ENCODE measurements around the gene SEC16A.
A peak's percentile ranks its signal among the peaks of the same experiment; 100 is the strongest.
"Not testable (repeated sequence)": the region's sequence is repeated elsewhere in the genome, so short reads cannot be mapped to it uniquely, and the experiment has no call there.

The SEC16A gene

DNA sequence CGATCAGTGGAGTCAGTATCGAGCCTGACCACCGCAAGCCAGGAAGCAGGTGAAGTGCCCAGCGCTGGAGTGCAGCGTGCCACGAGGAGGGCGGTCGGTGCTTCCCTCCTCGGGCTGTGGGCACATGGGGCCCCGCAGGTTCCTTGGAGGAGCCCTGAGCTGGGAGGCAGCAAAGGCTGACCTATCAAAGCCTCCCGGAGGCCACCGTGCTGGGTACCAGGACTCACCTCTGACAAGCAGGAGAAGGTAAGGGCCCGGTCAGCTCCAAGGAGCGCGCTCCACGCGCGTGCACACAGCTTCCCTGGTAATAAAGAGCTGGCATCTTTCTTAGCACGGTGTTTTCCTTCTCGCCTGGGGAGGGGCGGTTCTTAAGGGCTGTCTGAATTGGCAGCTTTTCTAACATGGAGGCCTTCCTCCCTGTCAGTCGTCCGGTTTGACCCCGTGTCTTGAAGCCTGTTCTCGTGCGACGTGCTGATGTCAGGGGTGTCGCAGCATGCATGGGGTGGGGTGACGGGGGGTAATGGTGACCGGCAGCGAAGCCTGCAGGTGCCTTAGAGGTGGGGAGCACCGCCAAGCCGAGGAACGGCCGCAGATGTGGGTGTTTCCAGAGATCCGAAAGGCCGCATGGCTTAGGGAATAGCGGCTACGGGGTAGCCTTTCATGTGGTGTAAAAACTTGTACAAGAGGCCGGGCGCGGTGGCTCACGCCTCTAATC lies 59.3 kb downstream of the SEC16A start:
- DNase-seq (ENCODE audit: low read depth in 2 of 2) = no peak

DNA sequence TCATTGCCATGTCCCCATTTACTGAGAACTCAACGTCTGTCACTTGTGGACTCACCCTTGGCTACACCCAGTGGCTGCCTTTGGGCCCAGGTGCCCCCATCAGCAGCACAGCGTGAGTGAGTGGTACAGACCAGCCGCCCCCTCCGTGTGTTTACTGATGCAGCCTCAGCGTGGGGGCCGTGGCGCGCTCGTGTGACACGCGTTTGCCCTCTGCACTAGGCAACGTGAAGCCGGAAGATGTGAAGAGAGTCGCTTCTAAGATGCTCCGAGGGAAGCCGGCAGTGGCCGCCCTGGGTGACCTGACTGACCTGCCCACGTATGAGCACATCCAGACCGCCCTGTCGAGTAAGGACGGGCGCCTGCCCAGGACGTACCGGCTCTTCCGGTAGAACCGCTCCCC lies 60.0 kb downstream of the SEC16A start:
- DNase-seq (ENCODE audit: low read depth in 2 of 2) = no peak

GRCh38 chr9:136421791-136422190 lies 61.0 kb downstream of the SEC16A start:
- no peak for DNase-seq (ENCODE audit: low read depth in 2 of 2)

DNA sequence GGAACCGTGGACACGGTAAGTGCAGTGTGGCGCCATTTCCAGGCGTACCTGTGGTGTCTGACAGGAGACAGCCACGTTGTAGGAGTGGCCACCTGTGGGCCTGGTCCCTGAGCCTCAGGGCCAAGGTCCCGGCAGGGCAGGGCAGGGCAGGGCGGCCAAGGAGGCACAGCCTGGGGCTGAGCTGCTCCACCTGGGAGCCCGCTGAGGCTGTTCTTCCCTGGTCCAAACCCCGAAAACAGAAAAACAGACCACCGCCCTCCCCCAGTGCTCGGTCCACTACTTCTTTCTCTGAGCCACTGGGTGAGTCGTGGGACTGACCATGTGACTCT lies 63.8 kb downstream of the SEC16A start:
- no peak for DNase-seq (ENCODE audit: low read depth in 2 of 2)

GRCh38 chr9:136418182-136419091 lies 64.4 kb downstream of the SEC16A start:
- no peak for DNase-seq (ENCODE audit: low read depth in 2 of 2)

DNA sequence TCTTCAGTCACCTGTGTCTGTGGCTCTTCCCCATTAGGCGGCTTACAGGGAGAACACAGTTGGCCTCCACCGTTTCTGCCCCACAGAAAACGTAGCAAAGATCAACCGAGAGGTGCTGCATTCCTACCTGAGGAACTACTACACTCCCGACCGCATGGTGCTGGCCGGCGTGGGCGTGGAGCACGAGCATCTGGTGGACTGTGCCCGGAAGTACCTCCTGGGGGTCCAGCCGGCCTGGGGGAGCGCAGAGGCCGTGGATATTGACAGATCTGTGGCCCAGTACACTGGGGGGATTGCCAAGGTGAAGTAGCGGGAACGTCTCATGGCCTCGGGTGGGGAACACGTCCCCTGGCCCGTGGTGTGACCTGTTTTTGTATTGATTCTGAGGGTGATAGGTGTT lies 65.9 kb downstream of the SEC16A start:
- DNase-seq (ENCODE audit: low read depth in 2 of 2) = no peak

GRCh38 chr9:136416427-136416826 lies 66.4 kb downstream of the SEC16A start:
- no peak for DNase-seq (ENCODE audit: low read depth in 2 of 2)

GRCh38 chr9:136412962-136413361 lies 69.9 kb downstream of the SEC16A start:
- no peak for DNase-seq (ENCODE audit: low read depth in 2 of 2)

GRCh38 chr9:136411378-136411777 lies 71.5 kb downstream of the SEC16A start:
- no peak for DNase-seq (ENCODE audit: low read depth in 2 of 2)

DNA sequence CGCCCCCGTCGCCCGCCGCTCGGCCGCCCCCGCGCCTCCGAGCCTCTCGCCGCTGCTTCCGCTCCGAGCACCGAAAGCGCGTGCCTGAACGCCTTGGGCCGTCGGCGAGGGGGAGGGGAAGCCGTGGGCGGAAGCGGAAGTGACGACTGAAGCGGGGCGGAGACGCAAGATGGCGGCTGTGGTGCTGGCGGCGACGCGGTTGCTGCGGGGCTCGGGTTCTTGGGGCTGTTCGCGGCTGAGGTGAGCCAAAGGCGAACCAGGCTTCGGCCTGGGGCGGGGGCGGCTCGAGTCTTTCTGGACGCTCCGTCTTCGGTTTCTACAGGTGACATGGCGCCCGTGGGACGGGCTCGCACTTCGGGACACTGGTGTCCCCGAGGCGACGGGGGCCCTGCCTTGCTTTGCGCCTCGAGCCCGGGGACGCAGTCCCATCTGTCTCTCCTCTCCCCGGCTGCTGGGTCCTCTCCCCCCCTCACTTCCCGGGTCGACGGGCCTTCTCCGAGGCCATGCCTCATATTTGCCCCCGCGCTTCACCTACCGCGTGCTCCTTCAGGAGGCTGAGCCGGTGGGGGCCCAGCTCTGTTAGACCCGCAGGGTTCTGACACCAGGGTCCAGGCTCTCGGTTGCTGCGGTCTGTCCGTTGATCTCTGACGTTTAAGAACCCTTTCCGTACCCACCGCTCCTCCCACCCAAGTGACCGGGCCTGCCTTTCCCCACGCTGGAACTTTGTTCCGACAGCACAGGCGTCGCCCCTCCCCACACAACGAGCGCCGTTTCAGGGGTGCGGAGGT lies 72.1 kb downstream of the SEC16A start, which contains the start of the genes ENTR1 and PMPCA:
TSS of gene ENTR1 (minus strand) at position 115 of the 788 bp plus-strand sequence. CDS start 217 bp downstream, outside the sequence.
TSS of gene PMPCA (plus strand) at position 159 of the 788 bp plus-strand sequence. CDS start at position 170, 11 bp downstream.
- peak; percentile 93 for DNase-seq (ENCODE audit: low read depth in 2 of 2)

- DNase-seq (ENCODE audit: low read depth in 2 of 2) = no peak
Observed at GRCh38 chr9:136409557-136410455, 73.0 kb downstream of the SEC16A start.

DNA sequence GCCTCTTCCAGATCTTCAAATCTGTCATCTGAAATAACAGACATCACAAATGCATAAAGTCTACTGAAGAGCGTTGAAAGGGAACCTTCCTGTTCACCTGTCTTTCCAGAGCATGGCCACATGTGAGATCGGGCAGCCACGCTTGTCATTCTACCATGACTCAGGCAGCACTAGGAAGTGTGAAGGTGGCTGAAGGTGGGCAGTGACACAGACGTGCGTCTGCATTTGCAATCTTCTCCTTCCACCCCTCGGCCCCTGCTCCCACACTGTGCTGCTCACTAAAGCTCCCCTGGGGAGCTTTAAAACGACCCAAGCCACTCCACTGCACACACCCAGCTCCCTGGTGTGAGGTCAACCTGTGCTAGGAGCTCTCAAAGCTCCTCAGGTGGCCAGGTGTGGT lies 74.9 kb downstream of the SEC16A start:
- no peak for DNase-seq (ENCODE audit: low read depth in 2 of 2)

DNA sequence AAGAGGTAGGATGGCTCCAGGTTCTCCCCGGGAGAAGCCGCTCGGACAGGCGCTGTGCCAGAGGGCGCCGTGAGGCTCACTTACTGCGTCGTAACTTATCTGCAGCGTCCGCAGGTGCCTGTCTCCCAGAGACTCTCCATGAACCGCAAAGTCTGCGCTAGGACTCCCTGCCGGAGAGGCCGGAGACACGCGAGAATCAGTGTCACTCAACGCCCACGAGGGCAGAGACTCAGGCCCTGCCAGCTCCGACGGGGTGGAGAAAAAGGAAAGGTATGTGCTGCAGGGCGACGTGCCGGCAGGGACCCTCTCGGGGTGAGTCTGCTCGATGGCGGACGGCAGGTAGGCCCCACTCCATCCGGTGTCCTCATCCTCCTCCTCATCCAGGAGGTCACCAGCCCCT lies 75.8 kb downstream of the SEC16A start:
- DNase-seq (ENCODE audit: low read depth in 2 of 2) = not testable (repeated sequence)

DNA sequence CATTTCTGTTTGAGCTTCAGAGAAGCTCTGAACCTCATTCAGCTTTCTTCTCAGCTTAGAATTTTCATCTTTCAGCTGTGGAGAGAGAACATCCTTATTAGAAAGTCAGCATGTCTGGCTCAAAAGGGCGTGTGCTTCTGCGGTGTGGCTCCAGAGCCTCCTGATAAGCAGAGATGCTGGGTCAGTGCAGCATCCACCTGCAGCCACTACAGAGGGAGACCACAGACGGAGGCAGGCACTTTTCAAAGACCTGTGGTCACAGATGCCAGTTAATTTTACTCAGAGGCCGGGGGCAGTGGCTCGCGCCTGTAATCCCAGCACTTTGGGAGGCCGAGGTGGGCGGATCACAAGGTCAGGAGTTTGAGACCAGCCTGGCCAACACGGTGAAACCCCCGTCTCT lies 76.9 kb downstream of the SEC16A start:
- DNase-seq (ENCODE audit: low read depth in 2 of 2) = not testable (repeated sequence)

DNA sequence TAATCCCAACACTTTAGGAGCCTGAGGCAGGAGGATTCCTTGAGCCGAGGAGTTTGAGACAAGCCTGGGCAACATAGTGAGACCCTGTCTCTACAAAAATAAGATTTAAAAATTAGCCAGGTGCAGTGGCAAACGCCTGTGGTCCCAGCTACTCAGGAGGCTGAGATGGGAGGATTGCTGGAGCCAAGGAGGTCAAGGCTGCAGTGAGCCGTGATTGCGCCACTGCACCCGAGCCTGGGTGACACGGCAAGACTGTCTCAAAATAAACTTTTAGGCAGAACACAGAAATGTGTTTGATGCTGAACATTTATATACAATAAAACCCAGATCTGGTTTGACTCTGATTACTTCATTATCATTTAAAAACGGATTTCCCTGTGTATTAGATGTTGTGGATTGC lies 77.4 kb downstream of the SEC16A start:
- DNase-seq (ENCODE audit: low read depth in 2 of 2) = no peak

DNA sequence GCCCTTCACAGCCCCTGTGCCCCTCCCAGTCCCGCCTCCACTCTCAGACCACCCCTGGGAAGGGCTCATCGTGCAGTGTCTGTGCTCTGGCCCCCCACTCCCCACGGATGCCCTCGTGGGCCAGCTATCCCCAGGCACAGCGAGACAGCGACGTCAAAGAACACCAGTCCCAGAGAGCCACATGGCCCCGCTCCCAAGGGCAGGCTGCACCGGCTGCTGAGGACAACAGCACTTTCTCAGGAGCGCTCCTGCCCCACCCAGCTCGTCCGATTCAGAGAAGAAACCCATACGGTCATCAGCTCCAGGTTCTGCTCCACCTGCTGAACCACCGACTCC lies 78.1 kb downstream of the SEC16A start:
- no peak for DNase-seq (ENCODE audit: low read depth in 2 of 2)

- no peak for DNase-seq (ENCODE audit: low read depth in 2 of 2)
Observed at GRCh38 chr9:136403915-136404800, 78.7 kb downstream of the SEC16A start.

GRCh38 chr9:136403538-136403914 lies 79.3 kb downstream of the SEC16A start:
- peak; percentile 33 to 52 for DNase-seq (ENCODE audit: low read depth in 2 of 2)

- DNase-seq (ENCODE audit: low read depth in 2 of 2) = no peak
Observed at GRCh38 chr9:136402067-136402466, 80.8 kb downstream of the SEC16A start.

Measured in stimulated activated CD8-positive, alpha-beta memory T cell treated with anti-CD3 and anti-CD28 coated beads, Interleukin-2, amount 100 ng/mL, for 1 hour (primary cell).